Neural cell (in vitro differentiated cells): Measurements from ENCODE around the gene CCNY. TPM values are rescaled to one million over a fixed set of nuclear protein-coding genes. Genes with fewer than 3 reads are reported as not detected.

Experiments
- H2AFZ ChIP-seq: fragments of 200-600, 300-800 bp; sonication (generic), shearing (Covaris generic); 2 replicates; pipeline ENCODE4 v1.6.0; 2014; ENCODE audit warnings: low read depth, mild to moderate bottlenecking, antibody characterized with exemption, low read length, moderate library complexity
- H3F3A ChIP-seq: fragments of 200-600 bp; shearing (Covaris generic); 2 replicates; pipeline ENCODE4 v1.6.1; 2016; ENCODE audit warnings: mild to moderate bottlenecking, moderate library complexity, mixed read lengths, antibody characterized with exemption, low read length; ENCODE audit not compliant: insufficient read depth, poor library complexity, severe bottlenecking
- H3K27ac ChIP-seq: fragments of 200-600, 300-800 bp; sonication (generic), shearing (Covaris generic); 2 replicates; pipeline ENCODE4 v1.5.1; 2014; ENCODE audit warnings: mild to moderate bottlenecking, low read length, moderate library complexity
- H3K27me3 ChIP-seq: fragments of 300-800, 200-600 bp; sonication (generic), shearing (Covaris generic); 2 replicates; pipeline ENCODE4 v1.6.0; 2014; ENCODE audit warnings: mild to moderate bottlenecking, low read depth, low read length, moderate library complexity; ENCODE audit not compliant: insufficient read depth
- H3K36me3 ChIP-seq: fragments of 300-800, 200-600 bp; sonication (generic), shearing (Covaris generic); 2 replicates; pipeline ENCODE4 v1.5.1; 2014; ENCODE audit warnings: mild to moderate bottlenecking, antibody characterized with exemption, low read length, moderate library complexity; ENCODE audit not compliant: insufficient read depth
- H3K4me2 ChIP-seq: fragments of 300-800, 200-600 bp; sonication (generic), shearing (Covaris generic); 2 replicates; pipeline ENCODE4 v1.6.0; 2014; ENCODE audit warnings: mild to moderate bottlenecking, low read length
- H3K4me3 ChIP-seq: fragments of 300-800, 200-600 bp; sonication (generic), shearing (Covaris generic); 2 replicates; pipeline ENCODE4 v1.5.1; 2014; ENCODE audit warnings: mild to moderate bottlenecking, low read length, moderate library complexity
- H3K79me2 ChIP-seq: fragments of 200-600 bp; shearing (Covaris generic); replicated peaks from 2 replicates; pipeline ENCODE4 v1.6.0; 2014; ENCODE audit warnings: mild to moderate bottlenecking, low read length, moderate library complexity; ENCODE audit not compliant: insufficient read depth
- H3K9ac ChIP-seq: fragments of 300-800, 200-600 bp; sonication (generic), shearing (Covaris generic); 2 replicates; pipeline ENCODE4 v1.6.1; 2016; ENCODE audit warnings: mild to moderate bottlenecking, low read length, mixed read lengths
- H3K9me2 ChIP-seq: fragments of 200-600 bp; shearing (Covaris generic); 2 replicates; pipeline ENCODE4 v1.6.1; 2016; ENCODE audit warnings: mild to moderate bottlenecking, low read length, mixed read lengths; ENCODE audit not compliant: insufficient read depth
- H3K9me3 ChIP-seq: fragments of 200-600, 300-800 bp; sonication (generic), shearing (Covaris generic); 2 replicates; pipeline ENCODE4 v1.6.1; 2016; ENCODE audit warnings: mild to moderate bottlenecking, mixed run types, low read length, moderate library complexity, mixed read lengths
- H4K20me1 ChIP-seq: fragments of 200-600 bp; shearing (Covaris generic); 2 replicates; pipeline ENCODE4 v1.6.1; 2016; ENCODE audit warnings: mild to moderate bottlenecking, mixed run types; ENCODE audit not compliant: insufficient read depth
- EZH2 ChIP-seq: fragments of 200-600, 300-800 bp; shearing (Covaris generic), sonication (generic); IDR thresholded peaks from 2 replicates; pipeline ENCODE4 v1.6.1; 2014; ENCODE audit warnings: antibody characterized with exemption, low read length, borderline replicate concordance, mild to moderate bottlenecking; ENCODE audit not compliant: insufficient read depth, poor library complexity, severe bottlenecking
- MXI1 ChIP-seq: fragments of 450-650 bp; conservative IDR thresholded peaks from 2 replicates; pipeline ENCODE4 v1.6.1; 2014; ENCODE audit warnings: antibody characterized with exemption, mild to moderate bottlenecking; ENCODE audit not compliant: poor library complexity, severe bottlenecking
- POLR2AphosphoS5 ChIP-seq: IDR thresholded peaks from 2 replicates; pipeline ENCODE4 v1.6.1; 2012
- RAD21 ChIP-seq: fragments of 450-650 bp; conservative IDR thresholded peaks from 2 replicates; pipeline ENCODE4 v1.6.1; 2014; ENCODE audit warnings: antibody characterized with exemption, mild to moderate bottlenecking, moderate library complexity
- REST ChIP-seq: IDR thresholded peaks from 2 replicates; pipeline ENCODE4 v1.6.1; 2012; ENCODE audit warnings: borderline replicate concordance
- SMC3 ChIP-seq: fragments of 450-650 bp; conservative IDR thresholded peaks from 2 replicates; pipeline ENCODE4 v1.6.1; 2014; ENCODE audit warnings: antibody characterized with exemption, mild to moderate bottlenecking, moderate library complexity; ENCODE audit not compliant: poor library complexity
- TAF1 ChIP-seq: IDR thresholded peaks from 2 replicates; pipeline ENCODE4 v1.6.1; 2012; ENCODE audit warnings: low read depth
- polyA plus RNA-seq: library from polyadenylated mRNA; depleted of rRNA; stranded (reverse); fragments of >200 nt; gene quantifications from 2 replicates; pipeline ENCODE4 v1.2.3, GENCODE V29; 2014
- TF ChIP-seq, protein P1 (sequence below): fragments of 450-650 bp; IDR thresholded peaks from 2 replicates; pipeline ENCODE4 v1.5.1; 2014; ENCODE audit warnings: antibody characterized with exemption, mild to moderate bottlenecking, moderate library complexity; ENCODE audit not compliant: poor library complexity, severe bottlenecking

CCNY gene
- polyA plus RNA-seq, 1 donor from 2014 or later = 36.4 TPM

GRCh38 chr10:35526746-35527145 is 190.4 kb downstream of the CCNY start:
- H3K4me3 ChIP-seq = no peak overlapping the region
- H3K4me2 ChIP-seq = no peak overlapping the region
- H3K9me2 ChIP-seq = no peaks in the 10 kb centered on the region
- no peak overlapping the region for H2AFZ ChIP-seq
- no peaks in the 10 kb centered on the region for H3K9me3 ChIP-seq
- no peaks in the 10 kb centered on the region for H3F3A ChIP-seq
- H3K9ac ChIP-seq = no peak overlapping the region
- H3K79me2 ChIP-seq = no peaks in the 10 kb centered on the region
- no peaks in the 10 kb centered on the region for H3K27me3 ChIP-seq
- no peak overlapping the region for H3K27ac ChIP-seq
- H3K36me3 ChIP-seq = no peaks in the 10 kb centered on the region
- no peak for TF ChIP-seq EZH2
- TF ChIP-seq POLR2AphosphoS5 = no peak
- TF ChIP-seq TAF1 = no peak
- no peak for TF ChIP-seq SMC3
- TF ChIP-seq REST = no peak
- TF ChIP-seq, protein P1, sequence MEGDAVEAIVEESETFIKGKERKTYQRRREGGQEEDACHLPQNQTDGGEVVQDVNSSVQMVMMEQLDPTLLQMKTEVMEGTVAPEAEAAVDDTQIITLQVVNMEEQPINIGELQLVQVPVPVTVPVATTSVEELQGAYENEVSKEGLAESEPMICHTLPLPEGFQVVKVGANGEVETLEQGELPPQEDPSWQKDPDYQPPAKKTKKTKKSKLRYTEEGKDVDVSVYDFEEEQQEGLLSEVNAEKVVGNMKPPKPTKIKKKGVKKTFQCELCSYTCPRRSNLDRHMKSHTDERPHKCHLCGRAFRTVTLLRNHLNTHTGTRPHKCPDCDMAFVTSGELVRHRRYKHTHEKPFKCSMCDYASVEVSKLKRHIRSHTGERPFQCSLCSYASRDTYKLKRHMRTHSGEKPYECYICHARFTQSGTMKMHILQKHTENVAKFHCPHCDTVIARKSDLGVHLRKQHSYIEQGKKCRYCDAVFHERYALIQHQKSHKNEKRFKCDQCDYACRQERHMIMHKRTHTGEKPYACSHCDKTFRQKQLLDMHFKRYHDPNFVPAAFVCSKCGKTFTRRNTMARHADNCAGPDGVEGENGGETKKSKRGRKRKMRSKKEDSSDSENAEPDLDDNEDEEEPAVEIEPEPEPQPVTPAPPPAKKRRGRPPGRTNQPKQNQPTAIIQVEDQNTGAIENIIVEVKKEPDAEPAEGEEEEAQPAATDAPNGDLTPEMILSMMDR = no peak
- no peak for TF ChIP-seq RAD21
- TF ChIP-seq MXI1 = no peak
- no peaks in the 10 kb centered on the region for H4K20me1 ChIP-seq

DNA sequence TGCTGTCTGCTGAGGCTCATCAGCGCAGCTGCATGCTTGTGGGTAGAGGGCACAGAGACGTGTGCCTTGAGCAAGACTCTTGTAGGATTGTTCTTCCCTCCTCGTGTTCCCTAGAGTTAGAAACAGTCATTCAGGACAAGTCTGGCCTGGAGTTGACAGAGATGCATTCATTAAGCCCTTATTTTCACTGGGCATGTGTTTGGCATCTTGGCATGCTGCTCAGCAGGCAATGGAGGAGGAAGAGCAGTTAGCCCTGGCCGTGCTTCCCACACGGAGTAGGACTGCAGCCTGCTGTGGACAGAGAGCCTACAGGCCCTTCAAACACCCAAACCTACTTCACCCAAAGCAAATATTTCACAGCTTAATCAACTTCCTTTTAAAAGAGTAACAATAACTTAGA is 195.8 kb downstream of the CCNY start:
- peaks cover 14% of the 10 kb centered on the region for H3K36me3 ChIP-seq
- H3K9me2 ChIP-seq = no peaks in the 10 kb centered on the region
- no peak overlapping the region for H3K27ac ChIP-seq

More for the DNA sequence above, 195.8 kb downstream of the CCNY start:
- Histone ChIP-seq H3K4me3 (no peak overlapping the region), H3F3A (no peaks in the 10 kb centered on the region), H4K20me1 (no peaks in the 10 kb centered on the region), H3K9me3 (no peaks in the 10 kb centered on the region), H3K9ac (no peak overlapping the region), H3K4me2 (no peak overlapping the region), H2AFZ (no peak overlapping the region), H3K27me3 (no peaks in the 10 kb centered on the region), H3K79me2 (no peaks in the 10 kb centered on the region)
- TF ChIP-seq EZH2 (no peak), TAF1 (no peak), MXI1 (no peak)
- TF ChIP-seq, protein P1 = no peak
